ENCODE results near the gene TCF7L1.

The TCF7L1 gene

GRCh38 chr2:85135660-85135914, 2.4 kb downstream of the TCF7L1 start:
- no peak for DNase-seq (ENCODE audit: low read depth)
- H3K4me3 ChIP-seq (ENCODE audit: control insufficient read depth, low read depth, low read length) = no peak overlapping the region
- TF ChIP-seq CTCF (IDR thresholded peaks at IDR 0.05; ENCODE audit: control insufficient read depth, insufficient read depth, low read depth, low read length, missing control alignments) = no peak

- no peak overlapping the region for H3K4me3 ChIP-seq (ENCODE audit: control insufficient read depth, low read depth, low read length)
- no peak for TF ChIP-seq CTCF (IDR thresholded peaks at IDR 0.05; ENCODE audit: control insufficient read depth, insufficient read depth, low read depth, low read length, missing control alignments)
- DNase-seq (ENCODE audit: low read depth) = no peak
These were observed 4.0 kb downstream of the TCF7L1 start for GRCh38 chr2:85137156-85137555.

GRCh38 chr2:85143463-85144082, 10.4 kb downstream of the TCF7L1 start:
- no peak for TF ChIP-seq CTCF (IDR thresholded peaks at IDR 0.05; ENCODE audit: control insufficient read depth, insufficient read depth, low read depth, low read length, missing control alignments)

GRCh38 chr2:85145116-85145820, 12.1 kb downstream of the TCF7L1 start:
- TF ChIP-seq CTCF (IDR thresholded peaks at IDR 0.05; ENCODE audit: control insufficient read depth, insufficient read depth, low read depth, low read length, missing control alignments) = no peak
- no peak for DNase-seq (ENCODE audit: low read depth)
- H3K4me3 ChIP-seq (ENCODE audit: control insufficient read depth, low read depth, low read length) = no peak overlapping the region

More at GRCh38 chr2:85143463-85144082, 10.4 kb downstream of the TCF7L1 start:
- no peak for DNase-seq (ENCODE audit: low read depth)
- no peak overlapping the region for H3K4me3 ChIP-seq (ENCODE audit: control insufficient read depth, low read depth, low read length)

GRCh38 chr2:85148190-85148589, 15.0 kb downstream of the TCF7L1 start:
- no peak overlapping the region for H3K4me3 ChIP-seq (ENCODE audit: control insufficient read depth, low read depth, low read length)
- no peak for TF ChIP-seq CTCF (IDR thresholded peaks at IDR 0.05; ENCODE audit: control insufficient read depth, insufficient read depth, low read depth, low read length, missing control alignments)
- DNase-seq (ENCODE audit: low read depth) = no peak

- no peak for TF ChIP-seq CTCF (IDR thresholded peaks at IDR 0.05; ENCODE audit: control insufficient read depth, insufficient read depth, low read depth, low read length, missing control alignments)
These were observed 17.8 kb downstream of the TCF7L1 start for GRCh38 chr2:85151026-85151425.

More at GRCh38 chr2:85151026-85151425, 17.8 kb downstream of the TCF7L1 start:
- DNase-seq (ENCODE audit: low read depth) = no peak
- H3K4me3 ChIP-seq (ENCODE audit: control insufficient read depth, low read depth, low read length) = no peak overlapping the region
